Thyroid gland (tissue), 4 donors: ENCODE data around the gene ATP8B1. TPM values are rescaled to one million over a fixed set of nuclear protein-coding genes. Genes with fewer than 3 reads are reported as not detected.

Source experiments
- DNase-seq, 2 donors: peaks; one replicate each; pipeline ENCODE4 v3.0.0-alpha.2; 2019
- H3K27ac ChIP-seq, 3 donors: fragments of 200-600 bp; sonication (generic); 1 replicate in 2 of 3; 2 replicates in 1 of 3; pipeline ENCODE4 v1.5.1; 2016 to 2019; ENCODE audit warnings: mild to moderate bottlenecking in 1 of 3, moderate library complexity in 1 of 3
- H3K27me3 ChIP-seq: fragments of 200-600 bp; sonication (generic); one replicate; pipeline ENCODE4 v1.5.1; 2019
- H3K36me3 ChIP-seq, 2 donors: fragments of 200-600 bp; sonication (generic); one replicate each; pipeline ENCODE4 v1.5.1; 2016 to 2019
- H3K4me1 ChIP-seq, 2 donors: fragments of 200-600 bp; sonication (generic); one replicate each; pipeline ENCODE4 v1.5.1; 2017 to 2019
- H3K4me3 ChIP-seq, 3 donors: fragments of 200-600 bp; sonication (generic); replicated peaks in 1 of 3; 1 replicate in 2 of 3; 2 replicates in 1 of 3; pipeline ENCODE4 v1.5.1; 2016; ENCODE audit warnings: mild to moderate bottlenecking in 1 of 3
- H3K9me3 ChIP-seq: fragments of 200-600 bp; sonication (generic); one replicate; pipeline ENCODE4 v1.5.1; 2017
- POLR2A ChIP-seq, 2 donors: fragments of 450-650 bp; IDR thresholded peaks; one replicate each; pipeline ENCODE4 v1.6.1; 2017; ENCODE audit warnings: antibody characterized with exemption in 2 of 2, mild to moderate bottlenecking in 2 of 2, moderate library complexity in 1 of 2
- WGBS, 2 donors: methylation state at CpG; one replicate each; pipeline ENCODE4 v1.1.5; 2017; 5-methylcytosine and 5-hydroxymethylcytosine counted together
- intact Hi-C: fragments of 100-400 bp; cut with DNase I; formaldehyde crosslinking; loops from one replicate; pipeline ENCODE4 v1.15.1; 2023
- small RNA-seq: library from RNA; depleted of rRNA; stranded (forward); fragments of <200 nt; gene quantifications from one replicate; pipeline ENCODE3, GENCODE V24; 2016
- total RNA-seq, 4 donors: library from RNA; depleted of rRNA; stranded (reverse); fragments of >200 nt; gene quantifications; one replicate each; pipeline ENCODE4 v1.2.3, GENCODE V29; 2016
- TF ChIP-seq, protein P1 (sequence below), 6 experiments: fragments of 200-600 bp in 3 of 6; fragments of 450-650 bp in 3 of 6; sonication (generic) in 3 of 6; IDR thresholded peaks; one replicate each; pipeline ENCODE4 v1.5.1; 2016 to 2019; ENCODE audit warnings: antibody characterized with exemption in 6 of 6, mild to moderate bottlenecking in 2 of 6, inconsistent platforms in 1 of 6, moderate library complexity in 1 of 6

The ATP8B1 gene
- total RNA-seq, 4 donors from 2014 or later, result 45.8 to 71.8 (median 58.2) TPM

DNA sequence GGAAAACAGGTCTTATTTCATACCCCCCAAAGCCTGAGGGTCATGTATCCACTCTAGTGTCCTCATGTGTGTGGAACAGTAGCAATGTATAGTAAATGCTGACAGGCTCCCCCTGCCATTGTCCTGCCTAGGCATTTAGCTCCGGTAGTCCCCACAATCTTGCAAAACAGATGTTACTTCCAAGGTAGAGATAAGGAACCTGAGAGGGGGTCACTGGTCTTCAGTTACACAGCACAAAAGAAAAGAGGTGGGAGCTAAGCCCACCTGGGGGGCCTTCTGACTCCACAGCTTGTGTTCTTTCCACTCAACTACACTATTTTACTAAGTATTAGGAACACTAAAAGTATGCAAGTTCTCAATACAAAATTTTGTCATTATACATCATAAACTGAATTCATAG lies 199.2 kb downstream of the ATP8B1 start:
- TF ChIP-seq, protein P1, sequence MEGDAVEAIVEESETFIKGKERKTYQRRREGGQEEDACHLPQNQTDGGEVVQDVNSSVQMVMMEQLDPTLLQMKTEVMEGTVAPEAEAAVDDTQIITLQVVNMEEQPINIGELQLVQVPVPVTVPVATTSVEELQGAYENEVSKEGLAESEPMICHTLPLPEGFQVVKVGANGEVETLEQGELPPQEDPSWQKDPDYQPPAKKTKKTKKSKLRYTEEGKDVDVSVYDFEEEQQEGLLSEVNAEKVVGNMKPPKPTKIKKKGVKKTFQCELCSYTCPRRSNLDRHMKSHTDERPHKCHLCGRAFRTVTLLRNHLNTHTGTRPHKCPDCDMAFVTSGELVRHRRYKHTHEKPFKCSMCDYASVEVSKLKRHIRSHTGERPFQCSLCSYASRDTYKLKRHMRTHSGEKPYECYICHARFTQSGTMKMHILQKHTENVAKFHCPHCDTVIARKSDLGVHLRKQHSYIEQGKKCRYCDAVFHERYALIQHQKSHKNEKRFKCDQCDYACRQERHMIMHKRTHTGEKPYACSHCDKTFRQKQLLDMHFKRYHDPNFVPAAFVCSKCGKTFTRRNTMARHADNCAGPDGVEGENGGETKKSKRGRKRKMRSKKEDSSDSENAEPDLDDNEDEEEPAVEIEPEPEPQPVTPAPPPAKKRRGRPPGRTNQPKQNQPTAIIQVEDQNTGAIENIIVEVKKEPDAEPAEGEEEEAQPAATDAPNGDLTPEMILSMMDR (IDR thresholded peaks at IDR 0.05), result no peak
- TF ChIP-seq POLR2A (IDR thresholded peaks at IDR 0.05), result no peak
- WGBS, 2 donors, result 73 to 78% methylated on average over 1 of the region's 1 CpG
- H3K36me3 ChIP-seq, result peaks cover 66 to 87% of the 10 kb centered on the region in 2 donors
- no peaks in the 10 kb centered on the region for H3K9me3 ChIP-seq
- intact Hi-C loops, result no loop called here
- H3K4me1 ChIP-seq, result no peaks in the 10 kb centered on the region
- H3K27ac ChIP-seq, result no peak overlapping the region
- H3K4me3 ChIP-seq, result no peak overlapping the region
- no peaks in the 10 kb centered on the region for H3K27me3 ChIP-seq
- no peak for DNase-seq

Small RNA genes within 50 kb of the gene (small RNA-seq; reads per million reads assigned to genes)
- gene RNU6-742P, result not detected

Other genes with a start within 250 kb of the ATP8B1 start
- 100 to 1,000 TPM in 3 of 4 donors, 10 to 100 TPM in 1; 65.7 to 168 (median 135) TPM for gene FECH, start 216.6 kb downstream of the ATP8B1 start, total RNA-seq
- gene NARS1, start 181.5 kb downstream of the ATP8B1 start, total RNA-seq, result 100 to 1,000 TPM; 149 to 193 (median 174) TPM
- 100 to 1,000 TPM in 1 of 4 donors, 10 to 100 TPM in 3; 61.5 to 105 (median 78.0) TPM for gene NEDD4L, start 240.9 kb upstream of the ATP8B1 start, total RNA-seq